Germinal center (tissue), 1 donor: ENCODE results near the gene CNPY4.
A peak's percentile ranks its signal among the peaks of the same experiment; 100 is the strongest.
"Not testable (repeated sequence)": the region's sequence is repeated elsewhere in the genome, so short reads cannot be mapped to it uniquely, and the experiment has no call there.

Experiments
- DNase-seq: peaks from one replicate; pipeline ENCODE4 v3.0.0; 2012; ENCODE audit warnings: mixed read lengths, low spot score

The CNPY4 gene

GRCh38 chr7:100119970-100120732 lies 717 bp downstream of the CNPY4 start:
- peak; percentile 67 for DNase-seq

GRCh38 chr7:100120733-100121036 lies 1.3 kb downstream of the CNPY4 start:
- no peak for DNase-seq

GRCh38 chr7:100122067-100122466 lies 2.6 kb downstream of the CNPY4 start:
- DNase-seq, result no peak

- DNase-seq, result no peak
These were observed 3.1 kb downstream of the CNPY4 start for GRCh38 chr7:100122568-100122967.

- no peak for DNase-seq
These were observed 5.1 kb downstream of the CNPY4 start for GRCh38 chr7:100124301-100125230.

GRCh38 chr7:100126239-100126930 lies 7.0 kb downstream of the CNPY4 start:
- DNase-seq, result no peak

GRCh38 chr7:100126931-100127865 lies 7.8 kb downstream of the CNPY4 start, which contains the start of gene MBLAC1:
Gene MBLAC1, plus strand, starts transcription at chr7:100126967. Its CDS starts 429 bp downstream, at chr7:100127396.
- peak; percentile 92 for DNase-seq

GRCh38 chr7:100127866-100128636 lies 8.6 kb downstream of the CNPY4 start:
- no peak for DNase-seq

GRCh38 chr7:100128637-100128963 lies 9.2 kb downstream of the CNPY4 start:
- DNase-seq, result no peak

GRCh38 chr7:100130220-100130607 lies 10.8 kb downstream of the CNPY4 start:
- DNase-seq, result not testable (repeated sequence)

- peak; percentile 68 for DNase-seq
These were observed 11.4 kb downstream of the CNPY4 start for GRCh38 chr7:100130608-100131453.

GRCh38 chr7:100132126-100132525 lies 12.7 kb downstream of the CNPY4 start:
- DNase-seq, result no peak

- DNase-seq, result peak; percentile 77
These were observed 13.3 kb downstream of the CNPY4 start for GRCh38 chr7:100132697-100133151.

- peak; percentile 48 for DNase-seq
These were observed 18.7 kb downstream of the CNPY4 start for GRCh38 chr7:100137851-100138760.

- DNase-seq, result no peak
These were observed 22.1 kb downstream of the CNPY4 start for GRCh38 chr7:100141555-100141949.

- no peak for DNase-seq
These were observed 23.0 kb downstream of the CNPY4 start for GRCh38 chr7:100142461-100142860.

GRCh38 chr7:100146350-100146749 lies 26.9 kb downstream of the CNPY4 start:
- not testable (repeated sequence) for DNase-seq

- no peak for DNase-seq
These were observed 27.8 kb downstream of the CNPY4 start for GRCh38 chr7:100147278-100147677.

GRCh38 chr7:100148225-100148558 lies 28.8 kb downstream of the CNPY4 start:
- DNase-seq, result no peak
